ENCODE results near the gene VWA5B1.

DNA sequence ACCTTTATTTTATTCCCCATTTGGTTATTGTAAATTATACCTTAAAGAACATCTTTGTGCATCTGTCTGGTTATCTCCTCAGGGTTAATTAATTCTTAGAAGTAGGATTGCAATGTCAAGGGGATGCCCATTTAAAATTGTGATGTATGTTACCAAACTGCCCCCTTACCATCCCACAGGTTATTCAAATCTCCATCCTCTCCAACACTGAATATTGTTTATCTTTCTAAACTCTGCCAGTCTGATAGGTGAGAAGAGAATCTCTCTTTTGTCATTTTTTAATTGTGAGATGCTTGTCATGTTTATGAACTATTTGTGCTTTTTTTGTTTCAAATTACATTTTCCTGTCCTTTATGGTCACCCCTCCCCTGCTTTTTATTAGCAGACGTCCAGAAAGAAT is 55.8 kb downstream of the VWA5B1 start:
- TF ChIP-seq CTCF (IDR thresholded peaks at IDR 0.05; ENCODE audit: low read length): no peak
- no peak for TF ChIP-seq EZH2 (optimal IDR thresholded peaks at IDR 0.05; ENCODE audit: low read depth, low read length)
- TF ChIP-seq EZH2phosphoT487 (IDR thresholded peaks at IDR 0.05; ENCODE audit: low read length): no peak
